NCI-H446 (cell line): Measurements from ENCODE around the gene ZFYVE21.
"Not testable (repeated sequence)": the region's sequence is repeated elsewhere in the genome, so short reads cannot be mapped to it uniquely, and the experiment has no call there.

Source experiments
- DNase-seq, 2 experiments: peaks; one replicate each; lab custom pipeline; 2025; lab: John Stamatoyannopoulos, UW

The ZFYVE21 gene

GRCh38 chr14:103763730-103764488 lies 48.3 kb downstream of the ZFYVE21 start:
- DNase-seq, result no peak

GRCh38 chr14:103765526-103765925 lies 49.9 kb downstream of the ZFYVE21 start:
- no peak for DNase-seq

- no peak for DNase-seq
These were observed 51.8 kb downstream of the ZFYVE21 start for GRCh38 chr14:103767336-103767894.

- DNase-seq, result no peak
These were observed 54.9 kb downstream of the ZFYVE21 start for GRCh38 chr14:103770500-103770899.

- DNase-seq, result no peak
These were observed 55.3 kb downstream of the ZFYVE21 start for GRCh38 chr14:103770902-103771301.

- DNase-seq, result no peak
These were observed 56.6 kb downstream of the ZFYVE21 start for GRCh38 chr14:103772078-103772712.

- no peak for DNase-seq
These were observed 57.9 kb downstream of the ZFYVE21 start for GRCh38 chr14:103773521-103773920.

GRCh38 chr14:103775506-103775905 lies 59.9 kb downstream of the ZFYVE21 start:
- no peak for DNase-seq

GRCh38 chr14:103776319-103776718 lies 60.7 kb downstream of the ZFYVE21 start:
- not testable (repeated sequence) for DNase-seq

- DNase-seq, result no peak
These were observed 66.8 kb downstream of the ZFYVE21 start for GRCh38 chr14:103782376-103782775.
